HTR-8/SVneo (cell line): Measurements from ENCODE around the gene SMAD3.

Experiments
- DNase-seq: peaks from one replicate; pipeline ENCODE4 v3.0.0; 2011; ENCODE audit warnings: low spot score, mixed read lengths; ENCODE audit not compliant: insufficient read length
- FAIRE-seq: peaks from 2 replicates; lab custom pipeline; 2011; peaks lifted over from hg19 to GRCh38; lab: Jason Lieb, UNC

SMAD3 gene

DNA sequence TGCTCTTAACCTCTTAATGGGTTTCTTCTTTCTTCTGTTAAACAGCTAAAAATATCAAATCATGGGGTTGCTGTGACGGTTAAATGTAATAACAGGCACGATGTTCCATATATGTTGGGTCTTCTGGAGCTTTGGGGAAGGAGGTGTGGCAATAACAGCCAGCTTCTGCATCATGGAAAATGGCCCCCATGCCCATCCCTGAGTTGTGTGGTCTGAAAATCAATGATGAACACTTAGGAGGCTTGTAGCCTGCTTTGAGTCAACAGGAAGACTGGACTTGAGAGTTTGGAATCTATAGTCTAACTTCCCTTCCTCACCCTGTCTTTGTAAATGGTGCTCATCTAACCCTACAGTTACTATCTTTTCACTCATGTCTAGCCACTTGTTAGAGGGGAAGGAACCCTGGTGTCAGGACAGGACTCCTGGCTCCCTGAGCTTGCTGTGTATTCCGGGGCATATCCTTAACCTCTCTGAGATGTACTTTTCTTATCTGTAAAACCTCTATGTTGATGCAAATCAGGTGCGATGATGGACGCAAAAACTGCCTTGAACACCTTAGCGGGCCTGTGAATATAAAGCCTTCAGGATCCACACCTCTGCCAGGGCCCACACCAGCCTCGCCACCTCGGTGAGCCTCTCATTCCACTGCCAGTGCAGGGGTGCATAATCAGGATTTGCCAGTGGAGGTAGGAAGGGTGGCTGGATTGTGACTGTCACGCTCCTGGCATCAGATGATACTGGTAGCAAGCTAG, 27.5 kb downstream of the SMAD3 start:
- FAIRE-seq: no peak
- no peak for DNase-seq

DNA sequence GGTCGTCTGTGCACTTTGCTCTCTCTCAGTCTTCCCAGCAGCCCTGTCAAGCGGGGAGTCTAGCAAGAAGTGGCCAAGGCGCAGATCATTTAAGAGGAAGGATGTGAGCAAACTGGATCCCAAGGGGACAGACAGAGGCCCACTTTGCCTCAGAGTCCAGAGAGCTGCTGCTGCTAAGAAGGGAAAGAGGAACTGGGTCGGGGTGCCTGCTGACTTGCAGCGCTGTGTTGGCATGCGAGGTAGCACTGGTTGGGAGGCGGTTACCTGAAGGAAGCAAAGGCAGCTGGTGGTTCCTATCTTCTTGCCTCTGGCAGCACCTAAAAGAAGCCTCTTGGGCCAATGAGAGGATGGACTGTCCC, 28.1 kb downstream of the SMAD3 start:
- DNase-seq (no peak), FAIRE-seq (no peak)

DNA sequence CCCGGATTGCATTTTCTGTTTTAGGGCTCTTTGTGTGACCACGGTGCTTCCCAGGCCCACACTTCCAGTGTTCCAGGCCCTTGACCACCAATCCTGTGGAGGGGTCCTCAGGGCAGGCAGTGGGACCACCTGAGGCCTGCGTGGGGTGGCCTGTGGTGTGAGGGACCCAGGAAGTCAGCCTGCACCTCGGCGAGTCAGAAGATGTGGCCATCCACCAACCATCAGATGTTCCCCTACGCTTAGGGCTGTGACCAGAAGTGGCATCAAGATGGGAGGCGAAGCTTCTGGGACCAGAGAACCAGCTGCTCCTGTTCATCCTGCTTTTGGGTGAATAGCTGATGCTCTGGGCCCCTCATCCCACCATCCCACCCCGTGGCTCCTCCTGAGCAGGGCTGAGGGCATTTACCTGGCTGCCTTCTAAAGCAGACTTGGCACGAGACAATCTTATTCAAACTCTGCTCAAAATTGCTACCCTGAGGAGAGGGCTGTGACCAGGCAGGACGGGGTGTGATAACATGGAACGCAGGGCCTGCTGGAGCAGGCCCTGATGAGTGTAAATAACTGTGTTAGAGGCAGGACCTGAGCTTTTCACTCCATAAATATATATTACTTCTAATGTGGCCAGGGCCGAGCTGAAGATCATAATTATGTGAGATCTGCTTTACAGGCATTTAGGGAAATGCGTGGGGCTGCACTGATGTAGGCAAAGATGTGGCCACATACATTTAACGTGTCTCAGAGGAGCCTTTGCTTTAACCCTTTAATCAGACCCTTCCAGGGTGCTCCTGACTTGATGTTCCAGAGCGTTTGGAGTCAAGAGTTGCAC, 28.8 kb downstream of the SMAD3 start:
- FAIRE-seq (no peak), DNase-seq (no peak)

DNA sequence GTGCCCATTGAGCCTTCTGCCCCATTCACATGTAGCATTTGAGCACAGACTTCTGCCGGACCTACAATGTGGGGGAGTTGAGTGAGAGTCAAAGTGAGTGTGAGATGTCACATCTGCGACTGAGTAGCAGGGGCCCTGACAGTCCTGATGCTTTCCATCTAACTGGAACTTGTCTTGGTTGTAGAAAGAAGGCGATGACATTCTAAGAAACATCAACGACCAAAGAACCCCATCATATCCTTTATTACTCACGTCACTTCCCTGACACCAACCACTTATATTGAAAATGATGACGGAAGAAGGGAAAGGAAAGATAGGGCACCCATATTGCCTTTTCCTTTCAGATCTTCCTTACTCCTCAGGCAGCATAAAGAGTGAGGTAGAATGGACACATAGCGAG, 30.5 kb downstream of the SMAD3 start:
- DNase-seq (no peak), FAIRE-seq (no peak)

DNA sequence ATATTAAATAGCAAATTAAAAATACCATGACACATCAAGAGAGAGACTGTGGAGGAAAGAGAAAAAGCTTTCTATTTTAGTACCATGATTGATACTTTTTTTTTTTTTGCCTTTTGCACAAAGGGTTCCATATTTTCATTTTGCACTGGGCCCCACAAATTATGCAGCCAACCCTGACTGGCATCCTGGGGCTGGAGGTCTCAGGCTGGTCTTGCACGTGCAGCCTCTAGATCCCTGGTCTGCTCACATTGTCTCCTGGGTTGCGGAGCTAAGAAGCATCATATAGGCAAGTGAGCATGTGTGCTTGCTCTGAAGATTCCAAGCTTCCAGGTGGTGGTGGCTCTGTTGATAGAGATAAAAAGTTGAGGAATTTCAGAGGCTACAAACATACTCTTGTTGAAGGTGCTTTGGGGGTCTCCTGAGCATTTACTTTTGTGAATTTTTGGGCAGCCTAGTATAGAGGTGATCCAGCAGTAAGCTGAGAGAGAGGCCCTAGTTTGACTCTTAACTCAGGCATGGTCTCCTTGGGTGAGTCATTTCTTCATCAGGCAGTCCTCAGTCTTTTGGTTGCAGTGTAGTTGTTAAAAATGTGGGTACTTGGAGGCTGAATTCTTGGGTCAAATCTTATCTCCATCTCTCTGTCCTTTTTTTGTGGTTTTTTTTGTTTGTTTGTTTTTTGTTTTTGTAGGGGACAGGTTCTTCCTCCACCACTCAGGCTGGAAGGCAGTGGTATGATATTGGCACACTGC, 31.3 kb downstream of the SMAD3 start:
- DNase-seq (no peak), FAIRE-seq (no peak)

DNA sequence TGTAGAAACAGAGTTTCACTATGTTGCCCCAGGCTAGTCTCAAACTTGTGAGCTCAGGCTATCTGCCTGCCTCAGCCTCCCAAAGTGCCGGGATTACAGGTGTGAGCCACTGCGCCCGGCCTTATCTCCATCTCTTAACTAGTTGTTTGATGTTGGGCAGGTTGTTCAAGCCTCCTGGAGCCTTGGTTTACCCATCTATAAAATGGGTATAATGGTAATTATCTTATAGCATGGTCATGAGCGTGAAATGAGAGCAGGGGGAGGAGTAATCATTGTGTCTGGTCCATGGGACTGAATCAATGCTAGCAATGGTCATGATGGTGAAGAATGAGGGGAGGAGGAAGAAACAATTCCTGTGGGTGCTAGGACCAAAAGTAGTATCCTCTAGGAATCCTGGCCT, 32.0 kb downstream of the SMAD3 start:
- DNase-seq (no peak), FAIRE-seq (no peak)

DNA sequence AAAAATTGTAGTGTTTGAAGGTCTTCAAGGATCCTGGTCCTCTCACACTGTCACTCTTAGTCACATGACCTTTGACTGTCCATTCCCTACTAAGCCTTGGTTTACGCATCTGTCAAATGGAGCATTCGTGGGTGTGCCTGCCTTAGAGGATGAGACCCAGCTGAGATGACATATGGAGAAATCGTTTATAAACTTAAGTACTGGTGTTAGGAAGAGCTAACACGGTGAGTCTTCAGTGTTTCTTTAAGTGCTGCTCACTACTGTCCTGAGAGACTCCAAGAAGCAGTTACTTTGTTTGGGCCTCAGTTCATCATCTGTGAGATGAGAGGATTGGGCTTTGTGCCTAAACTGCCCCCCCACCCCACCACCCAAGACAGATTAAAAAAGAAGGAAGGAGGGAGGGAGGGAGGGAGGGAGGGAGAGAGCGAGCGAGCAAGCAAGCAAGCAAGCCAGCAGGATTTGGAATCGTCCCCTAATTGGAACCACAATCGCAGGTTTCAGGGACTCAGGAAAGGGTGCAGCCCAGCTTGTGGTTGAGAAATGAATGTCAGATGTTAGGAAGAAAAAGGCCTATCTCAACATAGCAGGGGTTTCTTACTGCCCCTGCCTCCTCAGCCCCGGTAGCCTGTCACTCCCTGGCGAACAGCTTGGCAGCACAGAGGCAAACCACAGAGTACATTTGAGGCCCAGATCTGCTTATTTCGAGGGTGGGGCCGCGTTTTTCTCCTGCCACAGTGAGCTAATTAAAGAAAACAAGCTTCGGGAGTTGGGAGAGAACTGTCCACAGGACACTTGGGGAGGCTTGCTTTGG, 32.7 kb downstream of the SMAD3 start:
- FAIRE-seq (no peak), DNase-seq (no peak)

DNA sequence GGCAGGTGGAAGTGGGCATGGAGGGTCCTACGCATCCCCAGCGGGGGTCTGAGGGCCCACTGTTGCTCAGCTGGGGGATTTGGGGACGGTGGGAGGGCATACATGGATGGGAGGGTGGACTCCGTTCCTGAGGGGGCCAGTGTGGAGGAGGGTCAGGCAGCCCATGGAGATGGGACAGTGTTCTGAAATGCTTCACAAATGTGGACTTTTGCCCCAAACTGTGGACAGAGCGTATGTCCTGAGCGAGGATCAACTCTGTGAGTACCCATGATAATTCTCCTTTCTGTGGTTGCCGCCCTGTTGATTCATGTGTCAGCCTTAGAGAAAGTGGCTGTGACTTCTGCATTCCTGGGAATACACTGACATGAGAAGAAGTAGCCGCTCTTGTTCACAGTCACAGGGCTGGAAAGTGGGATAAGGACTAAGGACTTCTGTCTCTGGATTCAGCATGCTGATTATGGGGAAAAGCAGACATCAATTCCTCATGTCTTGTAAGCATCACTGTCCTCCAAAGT, 33.4 kb downstream of the SMAD3 start:
- DNase-seq (no peak), FAIRE-seq (no peak)

DNA sequence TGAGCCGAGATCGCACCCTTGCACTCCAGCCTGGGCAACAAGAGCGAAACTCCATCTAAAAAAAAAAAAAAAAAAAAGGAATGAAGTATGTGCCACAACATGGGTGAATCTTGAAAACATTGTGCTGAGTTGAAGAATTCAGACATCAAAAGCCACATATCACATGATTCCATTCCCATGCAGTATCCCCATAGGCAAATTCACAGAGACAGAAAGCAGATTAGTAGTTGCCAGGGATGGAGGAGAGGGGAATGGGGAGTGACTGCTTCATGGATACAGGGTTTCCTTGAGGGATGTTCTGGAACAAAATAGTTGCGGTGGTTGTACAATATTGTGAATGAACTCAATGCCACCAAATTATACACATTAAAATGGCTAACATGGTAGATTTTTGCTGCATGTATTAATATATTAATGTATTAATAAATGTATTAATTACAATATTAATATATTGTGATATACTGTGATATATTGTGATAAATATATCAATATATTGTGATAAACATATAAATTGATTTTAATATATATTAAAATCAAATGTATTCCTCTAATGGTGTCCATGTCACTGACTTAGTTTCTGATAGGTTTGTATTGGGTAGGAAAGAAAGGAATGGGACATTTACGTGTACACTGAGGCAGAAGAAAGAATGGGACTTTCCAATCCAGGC, 34.9 kb downstream of the SMAD3 start:
- FAIRE-seq: no peak
- DNase-seq: no peak

DNA sequence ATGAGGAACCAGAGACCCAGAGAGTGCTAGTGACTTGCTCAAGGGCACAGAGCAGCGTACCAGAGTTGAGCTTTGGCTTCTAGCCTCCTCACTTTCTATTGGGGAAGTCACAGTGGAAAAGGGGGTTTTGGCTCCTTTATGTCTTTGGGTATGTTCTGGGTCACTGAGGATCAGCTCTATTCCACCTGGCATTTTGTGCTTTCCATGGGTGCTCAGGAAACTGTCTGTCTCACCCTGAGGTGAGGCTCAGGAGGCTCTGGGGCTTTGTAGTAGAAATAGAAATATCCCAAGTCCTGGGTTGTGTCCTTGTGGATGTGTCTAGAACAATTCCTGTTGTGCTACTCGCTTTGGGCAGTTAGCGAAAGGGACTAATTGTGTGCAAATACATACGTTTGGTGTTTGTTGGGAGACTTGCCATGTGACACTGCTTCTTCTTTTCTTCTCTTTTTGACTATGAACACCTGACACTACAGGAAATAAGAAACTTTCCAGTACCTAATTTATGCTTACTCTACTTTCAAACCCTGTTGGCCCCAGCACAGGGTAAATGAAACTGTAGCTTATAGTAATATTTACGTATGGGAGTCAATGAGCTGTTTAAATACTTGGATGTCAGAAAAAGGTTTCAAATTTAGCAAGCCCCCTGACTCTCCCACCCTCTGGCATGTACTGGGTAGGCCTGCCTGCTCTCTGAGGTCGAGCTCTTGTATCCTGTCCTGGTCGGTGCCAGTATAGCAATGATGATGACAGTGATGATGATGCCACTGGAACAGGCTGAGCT, 35.6 kb downstream of the SMAD3 start:
- DNase-seq (no peak), FAIRE-seq (no peak)

DNA sequence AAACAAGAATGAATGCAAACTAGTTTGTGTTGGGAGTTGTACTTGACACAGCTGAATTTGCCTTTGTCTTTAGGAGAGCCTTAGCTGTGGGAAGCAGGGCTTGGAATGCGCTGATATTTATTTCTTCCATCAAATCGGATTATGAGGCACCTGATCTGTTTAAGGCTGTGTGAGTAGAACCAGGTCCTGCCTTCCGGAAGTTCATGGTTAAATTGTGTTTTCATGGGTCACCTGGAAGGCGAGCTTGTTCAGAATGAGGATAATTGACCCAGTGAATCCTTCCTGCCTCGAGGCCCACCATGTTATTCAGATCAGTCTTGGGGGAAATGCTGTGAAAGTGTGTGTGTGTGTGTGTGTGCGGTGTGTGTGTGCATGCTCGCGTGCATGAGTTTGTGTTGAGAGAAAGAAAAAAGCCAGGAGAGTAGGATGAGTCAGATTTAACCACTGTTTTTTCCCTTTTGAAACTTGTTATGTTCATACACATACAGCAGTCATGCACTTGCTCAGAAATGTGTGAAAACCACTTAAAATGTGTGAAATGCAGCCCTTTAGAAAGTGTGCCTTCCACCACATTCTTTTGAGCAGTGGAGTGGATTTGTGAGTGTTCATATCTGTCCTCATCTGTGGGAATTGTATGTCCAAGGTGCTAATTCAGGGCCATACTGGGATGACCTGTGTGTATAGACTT, 36.7 kb downstream of the SMAD3 start:
- peak; percentile 13 for FAIRE-seq
- no peak for DNase-seq

DNA sequence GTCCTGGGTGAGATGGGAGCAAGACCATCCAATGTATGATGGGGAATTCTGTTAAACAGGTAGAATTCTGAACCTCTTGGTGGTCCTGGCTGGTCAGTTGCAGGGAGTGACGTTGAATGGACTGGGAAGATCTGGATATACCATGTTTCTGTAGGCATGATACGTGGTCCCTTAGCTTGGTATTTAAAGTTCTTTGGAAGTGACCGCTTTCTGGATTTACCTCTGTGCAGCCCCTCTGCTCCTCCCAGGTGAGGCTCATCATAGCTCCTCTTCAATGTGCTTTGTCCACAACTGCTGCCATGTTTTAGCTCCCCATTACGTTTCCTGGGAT, 37.2 kb downstream of the SMAD3 start:
- no peak for DNase-seq

DNA sequence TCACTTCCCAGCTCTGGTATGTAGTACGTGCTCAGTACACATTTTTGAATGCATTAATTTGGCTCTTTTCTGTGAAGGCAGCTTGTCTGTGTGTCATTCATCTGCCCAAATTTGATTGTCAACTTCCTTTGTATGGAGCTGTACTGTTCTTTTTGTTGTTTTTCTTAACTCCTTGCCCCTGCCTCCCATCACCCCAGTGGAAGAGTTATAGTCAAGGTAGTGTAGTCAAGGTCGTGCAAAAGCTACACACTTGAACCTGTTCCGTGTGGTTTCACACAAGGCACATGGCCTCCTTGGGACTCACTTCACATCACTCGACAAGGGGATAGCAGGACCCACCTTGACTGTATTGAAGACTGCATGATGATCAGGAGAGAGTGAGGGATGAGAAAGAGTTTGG, 37.6 kb downstream of the SMAD3 start:
- DNase-seq (no peak), FAIRE-seq (no peak)

More for the DNA sequence above, 37.2 kb downstream of the SMAD3 start:
- FAIRE-seq: no peak

DNA sequence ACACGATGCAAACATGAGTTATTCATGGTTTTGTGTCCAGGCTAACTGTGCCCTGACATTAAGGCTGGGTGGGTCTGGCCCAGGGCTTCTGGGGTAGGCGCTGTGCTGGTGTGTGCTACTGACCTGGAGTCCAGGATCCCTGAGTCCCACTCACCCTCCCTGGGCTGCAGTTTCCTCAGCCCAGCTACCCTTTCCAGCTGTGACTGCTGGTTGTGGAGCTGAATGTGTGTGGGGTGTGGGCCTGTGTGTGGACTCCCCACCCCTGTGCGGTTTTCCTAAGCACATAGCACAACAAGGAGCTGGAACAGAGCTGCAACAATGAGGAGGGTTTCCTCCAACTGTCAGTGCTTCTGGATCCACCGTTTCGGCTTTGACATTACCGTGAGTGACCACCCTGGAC, 38.0 kb downstream of the SMAD3 start:
- no peak for FAIRE-seq
- DNase-seq: no peak

DNA sequence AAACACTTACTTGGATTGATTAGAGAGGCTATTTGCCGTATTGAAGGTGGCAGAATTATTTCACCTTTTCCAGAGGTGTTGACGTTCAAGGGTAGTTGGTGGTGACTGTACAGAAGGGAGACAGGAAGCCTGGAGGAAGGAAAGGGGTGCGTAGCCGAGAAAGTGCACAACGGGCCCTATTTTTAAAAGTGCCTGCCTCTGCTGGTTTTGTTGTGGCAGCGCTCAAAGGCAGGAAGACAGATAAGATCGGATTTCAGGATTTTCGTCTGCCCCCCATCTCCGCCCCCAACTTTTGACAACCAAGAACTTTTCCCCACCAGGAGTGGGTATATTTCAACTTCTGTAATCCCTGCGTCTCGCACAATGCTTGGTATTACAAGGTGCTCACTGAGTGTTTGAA, 38.5 kb downstream of the SMAD3 start:
- DNase-seq (no peak), FAIRE-seq (no peak)

DNA sequence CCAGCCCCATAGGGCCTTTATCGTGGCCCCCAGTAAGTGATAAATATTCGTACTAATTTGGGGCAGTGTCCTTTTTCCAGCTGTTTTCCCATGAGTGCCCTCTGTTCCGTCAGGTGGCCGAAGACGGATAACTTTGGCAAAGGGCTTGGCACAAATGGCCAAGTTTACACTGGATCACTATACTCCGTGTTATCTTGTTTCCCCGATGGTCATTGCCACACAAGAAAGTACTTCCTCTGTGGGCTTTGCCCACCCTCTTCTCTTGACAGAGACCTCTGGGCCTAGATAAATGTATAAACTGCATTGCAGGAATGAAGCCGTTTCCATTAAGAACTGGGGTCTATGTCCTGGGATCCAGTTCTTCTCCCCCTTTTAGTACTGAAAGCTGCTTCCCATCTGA, 39.1 kb downstream of the SMAD3 start:
- FAIRE-seq: no peak
- DNase-seq: no peak

DNA sequence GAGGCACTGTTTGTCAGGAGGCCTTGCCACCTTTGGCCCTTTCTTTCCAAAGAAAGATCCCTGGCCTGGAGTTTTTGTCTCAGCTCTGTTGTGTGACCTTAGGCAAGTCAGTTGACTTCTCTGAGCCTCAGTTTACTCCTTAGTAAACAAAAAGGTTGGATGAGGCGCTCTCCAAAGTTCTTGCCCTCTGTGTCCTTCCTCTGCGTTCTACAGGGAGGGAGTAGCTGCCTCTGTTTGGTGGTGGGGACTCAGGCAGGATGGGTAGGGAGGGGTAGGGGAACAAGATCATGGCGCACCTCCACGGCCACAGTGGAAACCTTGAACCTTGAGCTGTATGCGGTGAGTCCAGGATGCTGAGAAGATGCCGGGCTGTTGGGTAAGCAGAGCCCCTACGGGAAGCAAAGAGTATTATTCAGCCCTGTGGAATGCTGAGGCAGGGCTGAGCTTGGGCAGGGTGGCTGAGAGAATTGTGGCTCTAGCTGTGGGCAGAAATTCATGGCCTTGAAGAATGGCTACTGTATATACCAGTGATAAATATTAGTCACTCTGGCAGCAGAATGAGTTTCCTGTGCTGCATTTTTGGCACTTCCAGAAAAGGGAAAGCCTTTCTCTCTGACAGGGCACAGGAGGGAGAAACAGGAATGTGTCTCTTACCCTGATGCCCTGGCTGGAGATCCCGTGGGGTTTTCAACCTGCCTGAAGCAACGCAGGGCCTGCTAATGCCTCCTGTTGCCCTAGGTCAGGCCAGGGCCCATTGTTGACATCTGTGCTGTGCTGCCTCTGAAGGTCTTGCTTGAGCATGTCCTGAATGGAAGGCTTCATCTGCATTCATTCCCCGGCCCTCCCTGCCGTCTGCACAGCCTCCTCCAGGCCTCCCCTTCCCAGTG, 39.9 kb downstream of the SMAD3 start:
- DNase-seq (peak; percentile 84), FAIRE-seq (peak; percentile 94)
